ENCODE results near the gene EPHA3.

Gene EPHA3

GRCh38 chr3:89525609-89526008 lies 418.2 kb downstream of the EPHA3 start:
- DNase-seq (ENCODE audit: low spot score), result no peak
- in situ Hi-C loops (cut with MboI; ENCODE audit: low sequenced_read_pairs, unreplicated experiment), result no loop called here
- TF ChIP-seq CTCF (IDR thresholded peaks at IDR 0.05; ENCODE audit: borderline replicate concordance, control extremely low read depth, extremely low read depth, insufficient read depth, missing control alignments), result no peak

GRCh38 chr3:89527736-89528305 lies 420.4 kb downstream of the EPHA3 start:
- in situ Hi-C loops (cut with MboI; ENCODE audit: low sequenced_read_pairs, unreplicated experiment), result no loop called here
- no peak for DNase-seq (ENCODE audit: low spot score)

More at GRCh38 chr3:89527736-89528305, 420.4 kb downstream of the EPHA3 start:
- TF ChIP-seq CTCF (IDR thresholded peaks at IDR 0.05; ENCODE audit: borderline replicate concordance, control extremely low read depth, extremely low read depth, insufficient read depth, missing control alignments), result no peak
